H9 (cell line): ENCODE results near the gene TRIO. TPM values are rescaled to one million over a fixed set of nuclear protein-coding genes. Genes with fewer than 3 reads are reported as not detected.

Experiments used
- DNase-seq: peaks from one replicate; pipeline ENCODE4 v3.0.0-alpha.2; 2017
- H2AFZ ChIP-seq: one replicate; pipeline ENCODE4 v1.6.1; 2013; ENCODE audit warnings: mild to moderate bottlenecking, low read length, control low read depth, moderate library complexity
- H2AK5ac ChIP-seq: 2 replicates; pipeline ENCODE4 v1.6.1; 2013; ENCODE audit warnings: low read length, control low read depth, mixed read lengths; ENCODE audit not compliant: insufficient read length
- H2BK120ac ChIP-seq: one replicate; pipeline ENCODE4 v1.6.1; 2013; ENCODE audit warnings: low read depth, mild to moderate bottlenecking, low read length, control low read depth, inconsistent platforms; ENCODE audit not compliant: poor library complexity, severe bottlenecking
- H2BK12ac ChIP-seq: 2 replicates; pipeline ENCODE4 v1.6.1; 2013; ENCODE audit warnings: low read length, control low read depth, mixed read lengths, low read depth; ENCODE audit not compliant: insufficient read length
- H2BK15ac ChIP-seq: 2 replicates; pipeline ENCODE4 v1.6.1; 2013; ENCODE audit warnings: low read depth, low read length, control low read depth
- H2BK20ac ChIP-seq: one replicate; pipeline ENCODE4 v1.6.1; 2013; ENCODE audit warnings: low read depth, mild to moderate bottlenecking, low read length, control low read depth, inconsistent platforms; ENCODE audit not compliant: poor library complexity, severe bottlenecking
- H2BK5ac ChIP-seq: 2 replicates; pipeline ENCODE4 v1.6.1; 2013; ENCODE audit warnings: low read length, control low read depth, mixed read lengths; ENCODE audit not compliant: insufficient read length
- H3K14ac ChIP-seq: 2 replicates; pipeline ENCODE4 v1.6.1; 2013; ENCODE audit warnings: low read length, control low read depth; ENCODE audit not compliant: insufficient read depth
- H3K18ac ChIP-seq: 2 replicates; pipeline ENCODE4 v1.6.1; 2013; ENCODE audit warnings: low read depth, mild to moderate bottlenecking, mixed read lengths, low read length, control low read depth; ENCODE audit not compliant: insufficient read length
- H3K23ac ChIP-seq: 2 replicates; pipeline ENCODE4 v1.6.1; 2013; ENCODE audit warnings: low read length, control low read depth, mixed read lengths, low read depth; ENCODE audit not compliant: insufficient read length
- H3K23me2 ChIP-seq: 2 replicates; pipeline ENCODE4 v1.6.1; 2013; ENCODE audit warnings: low read depth, mild to moderate bottlenecking, mixed read lengths, low read length, control low read depth; ENCODE audit not compliant: insufficient read length, poor library complexity, severe bottlenecking
- H3K27ac ChIP-seq: 2 replicates; pipeline ENCODE4 v1.5.1; 2013; ENCODE audit warnings: low read length, control low read depth, mixed read lengths, low read depth; ENCODE audit not compliant: insufficient read length
- H3K27me3 ChIP-seq: 2 replicates; pipeline ENCODE4 v1.6.1; 2013; ENCODE audit warnings: low read length, control low read depth, inconsistent platforms; ENCODE audit not compliant: insufficient read depth
- H3K4ac ChIP-seq: 2 replicates; pipeline ENCODE4 v1.6.1; 2013; ENCODE audit warnings: low read depth, mild to moderate bottlenecking, control low read depth, inconsistent platforms, low read length, moderate library complexity
- H3K4me1 ChIP-seq: 2 replicates; pipeline ENCODE4 v1.6.1; 2013; ENCODE audit warnings: low read length, control low read depth, inconsistent platforms; ENCODE audit not compliant: insufficient read depth
- H3K4me2 ChIP-seq: 2 replicates; pipeline ENCODE4 v1.6.1; 2013; ENCODE audit warnings: low read length, control low read depth, mixed read lengths; ENCODE audit not compliant: insufficient read length, insufficient read depth
- H3K56ac ChIP-seq: 2 replicates; pipeline ENCODE4 v1.6.1; 2013; ENCODE audit warnings: low read depth, mild to moderate bottlenecking, mixed read lengths, low read length, control low read depth; ENCODE audit not compliant: insufficient read length
- H3K79me1 ChIP-seq: 2 replicates; pipeline ENCODE4 v1.6.1; 2013; ENCODE audit warnings: low read depth, mild to moderate bottlenecking, moderate library complexity, low read length, control low read depth, inconsistent platforms; ENCODE audit not compliant: insufficient read depth, poor library complexity, severe bottlenecking
- H3K79me2 ChIP-seq: 2 replicates; pipeline ENCODE4 v1.6.1; 2013; ENCODE audit warnings: low read length, control low read depth, inconsistent platforms; ENCODE audit not compliant: insufficient read depth
- H3K9ac ChIP-seq: 2 replicates; pipeline ENCODE4 v1.6.1; 2013; ENCODE audit warnings: low read length, control low read depth, mixed read lengths; ENCODE audit not compliant: insufficient read length; ENCODE audit errors: extremely low read depth
- H3K9me3 ChIP-seq: one replicate; pipeline ENCODE4 v1.6.1; 2013; ENCODE audit warnings: low read depth, low read length, inconsistent platforms; ENCODE audit not compliant: control insufficient read depth
- H3T11ph ChIP-seq: one replicate; pipeline ENCODE4 v1.6.1; 2013; ENCODE audit warnings: mild to moderate bottlenecking, low read length, control low read depth, inconsistent platforms
- H4K20me1 ChIP-seq: one replicate; pipeline ENCODE4 v1.6.1; 2013; ENCODE audit not compliant: control insufficient read depth, insufficient read length, insufficient read depth
- H4K5ac ChIP-seq: 2 replicates; pipeline ENCODE4 v1.6.1; 2013; ENCODE audit warnings: low read depth, mild to moderate bottlenecking, mixed read lengths, low read length, control low read depth; ENCODE audit not compliant: insufficient read length
- H4K8ac ChIP-seq: replicated peaks from 2 replicates; pipeline ENCODE4 v1.6.1; 2013; ENCODE audit warnings: low read length, control low read depth, mixed read lengths, low read depth; ENCODE audit not compliant: insufficient read length
- H4K91ac ChIP-seq: 2 replicates; pipeline ENCODE4 v1.6.1; 2013; ENCODE audit warnings: low read depth, mild to moderate bottlenecking, moderate library complexity, mixed read lengths, low read length, control low read depth; ENCODE audit not compliant: insufficient read length
- H3K27ac Mint-ChIP-seq, 3 experiments: 2 replicates in 2 of 3; 3 replicates in 1 of 3; pipeline ENCODE4 v1.8.0; 2020 to 2021; ENCODE audit warnings: mixed read lengths in 3 of 3, mild to moderate bottlenecking in 1 of 3, moderate library complexity in 1 of 3
- H3K27me3 Mint-ChIP-seq: 2 replicates; pipeline ENCODE4 v1.8.0; 2021; ENCODE audit warnings: low read depth, mild to moderate bottlenecking, moderate library complexity, mixed read lengths
- H3K36me3 Mint-ChIP-seq, 3 experiments: 2 replicates in 2 of 3; 3 replicates in 1 of 3; pipeline ENCODE4 v1.8.0; 2020 to 2021; ENCODE audit warnings: low read depth in 3 of 3, mixed read lengths in 3 of 3; ENCODE audit not compliant: insufficient read depth in 1 of 3
- H3K4me1 Mint-ChIP-seq, 2 experiments: 2 replicates each; pipeline ENCODE4 v1.8.0; 2020; ENCODE audit warnings: mixed read lengths in 2 of 2
- H3K4me3 Mint-ChIP-seq, 2 experiments: 2 replicates in 1 of 2; 3 replicates in 1 of 2; pipeline ENCODE4 v1.8.0; 2020 to 2021; ENCODE audit warnings: mild to moderate bottlenecking in 2 of 2, mixed read lengths in 2 of 2, moderate library complexity in 1 of 2
- H3K9me3 Mint-ChIP-seq, 2 experiments: 2 replicates in 1 of 2; 3 replicates in 1 of 2; pipeline ENCODE4 v1.8.0; 2020; ENCODE audit warnings: mild to moderate bottlenecking in 2 of 2, mixed read lengths in 2 of 2, moderate library complexity in 1 of 2
- CTCF ChIP-seq: fragments of 200-600 bp; sonication (generic); conservative IDR thresholded peaks from 3 replicates; pipeline ENCODE4 v1.8.0; 2021; ENCODE audit warnings: antibody characterized with exemption, mild to moderate bottlenecking
- WGBS: extraction: QIAGEN DNeasy Blood & Tissue Kit; methylation state at CpG from one replicate; pipeline ENCODE4 v1.1.7; 2013; ENCODE audit warnings: missing lambda C conversion rate, low lambda C conversion rate, mixed read lengths; ENCODE audit not compliant: insufficient read length; ENCODE audit errors: extremely low coverage; 5-methylcytosine and 5-hydroxymethylcytosine counted together
- total RNA-seq: library from RNA; stranded (reverse); gene quantifications from 2 replicates; pipeline ENCODE4 v1.2.1, GENCODE V29; 2021

The TRIO gene
- total RNA-seq, 1 experiment from 2014 or later, result 87.8 TPM

- Histone ChIP-seq H3K79me1 (peaks cover 19% of the 10 kb centered on the region), H2BK15ac (no peak overlapping the region), H3K9me3 (no peaks in the 10 kb centered on the region), H3K9ac (no peak overlapping the region), H3K4me1 (peaks cover 20% of the 10 kb centered on the region), H2AK5ac (no peak overlapping the region), H3K23ac (no peak overlapping the region), H4K20me1 (no peaks in the 10 kb centered on the region), H3K4me2 (no peak overlapping the region), H3K27me3 (no peaks in the 10 kb centered on the region), H2AFZ (no peak overlapping the region), H3T11ph (no peak overlapping the region), H3K18ac (no peak overlapping the region), H2BK5ac (no peak overlapping the region), H3K27ac (no peak overlapping the region), H2BK12ac (no peak overlapping the region), H4K8ac (no peak overlapping the region), H2BK120ac (no peak overlapping the region), H4K91ac (no peak overlapping the region), H3K56ac (no peak overlapping the region), H3K79me2 (peaks cover 35% of the 10 kb centered on the region; the same call in 1 of the 2 replicates), H4K5ac (no peak overlapping the region), H3K14ac (no peak overlapping the region), H2BK20ac (no peak overlapping the region), H3K23me2 (no peaks in the 10 kb centered on the region), H3K4ac (no peak overlapping the region)
- H3K4me3 Mint-ChIP-seq, result no peak overlapping the region
- H3K27me3 Mint-ChIP-seq, result peaks cover 5% of the 10 kb centered on the region
- no peak for TF ChIP-seq CTCF
- no CpG with 5 or more reads among the region's 11 CpGs for WGBS
- H3K36me3 Mint-ChIP-seq, result no peaks in the 10 kb centered on the region
- peaks cover 76 to 77% of the 10 kb centered on the region in 2 experiments for H3K4me1 Mint-ChIP-seq
- H3K9me3 Mint-ChIP-seq, result no peaks in the 10 kb centered on the region
- H3K27ac Mint-ChIP-seq, result peak overlapping the region in 1 of 3 experiments; percentile 66; a peak in 1 of 7 replicates
- DNase-seq, result no peak
Measured at GRCh38 chr5:14181299-14181968, 38.3 kb downstream of the TRIO start.
